Measurements from ENCODE around the gene C5AR2.

The C5AR2 gene

DNA sequence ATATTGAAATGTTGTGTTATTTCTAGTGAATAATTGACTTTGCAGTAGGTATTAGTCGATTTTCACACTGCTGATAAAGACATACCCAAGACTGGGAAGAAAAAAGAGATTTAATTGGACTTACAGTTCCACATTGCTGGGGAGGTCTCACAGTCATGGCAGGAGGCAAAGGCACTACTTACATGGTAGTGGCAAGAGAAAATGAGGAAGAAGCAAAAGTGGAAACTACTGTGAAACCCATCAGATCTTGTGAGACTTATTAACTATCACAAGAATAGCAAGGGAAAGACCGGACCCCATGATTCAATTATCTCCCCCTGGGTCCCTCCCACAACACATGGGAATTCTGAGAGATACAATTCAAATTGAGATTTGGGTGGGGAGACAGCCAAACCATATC, 9.9 kb upstream of the C5AR2 start:
- Histone ChIP-seq H3K27me3 (ENCODE audit: insufficient read depth, low read length) (peaks cover 16% of the 10 kb centered on the region; the same call in 1 of the 2 replicates), H3K4me3 (ENCODE audit: low read depth, low read length, poor library complexity, severe bottlenecking) (no peak overlapping the region), H3K79me2 (ENCODE audit: insufficient read depth, low read length) (no peaks in the 10 kb centered on the region), H4K20me1 (ENCODE audit: insufficient read depth, low read length) (no peaks in the 10 kb centered on the region), H3K9me3 (ENCODE audit: low read length) (0 out of 2 replicates have a peak, but pooled peaks cover 3% of the 10 kb centered on the region), H3K4me1 (ENCODE audit: insufficient read depth, low read length, severe bottlenecking) (no peaks in the 10 kb centered on the region), H2AFZ (ENCODE audit: low read length) (no peak overlapping the region), H3K9me2 (ENCODE audit: low read depth, low read length) (no peaks in the 10 kb centered on the region), H3K27ac (ENCODE audit: low read depth, low read length, poor library complexity, severe bottlenecking) (no peak overlapping the region), H3K4me2 (ENCODE audit: low read length) (no peak overlapping the region), H3K36me3 (ENCODE audit: insufficient read depth, low read length) (no peaks in the 10 kb centered on the region), H3K9ac (ENCODE audit: low read length) (no peak overlapping the region), H3F3A (ENCODE audit: insufficient read depth, low read length) (no peaks in the 10 kb centered on the region)
- TF ChIP-seq EZH2 (IDR thresholded peaks at IDR 0.05; ENCODE audit: borderline replicate concordance, low read length) = no peak
- TF ChIP-seq, protein P1, sequence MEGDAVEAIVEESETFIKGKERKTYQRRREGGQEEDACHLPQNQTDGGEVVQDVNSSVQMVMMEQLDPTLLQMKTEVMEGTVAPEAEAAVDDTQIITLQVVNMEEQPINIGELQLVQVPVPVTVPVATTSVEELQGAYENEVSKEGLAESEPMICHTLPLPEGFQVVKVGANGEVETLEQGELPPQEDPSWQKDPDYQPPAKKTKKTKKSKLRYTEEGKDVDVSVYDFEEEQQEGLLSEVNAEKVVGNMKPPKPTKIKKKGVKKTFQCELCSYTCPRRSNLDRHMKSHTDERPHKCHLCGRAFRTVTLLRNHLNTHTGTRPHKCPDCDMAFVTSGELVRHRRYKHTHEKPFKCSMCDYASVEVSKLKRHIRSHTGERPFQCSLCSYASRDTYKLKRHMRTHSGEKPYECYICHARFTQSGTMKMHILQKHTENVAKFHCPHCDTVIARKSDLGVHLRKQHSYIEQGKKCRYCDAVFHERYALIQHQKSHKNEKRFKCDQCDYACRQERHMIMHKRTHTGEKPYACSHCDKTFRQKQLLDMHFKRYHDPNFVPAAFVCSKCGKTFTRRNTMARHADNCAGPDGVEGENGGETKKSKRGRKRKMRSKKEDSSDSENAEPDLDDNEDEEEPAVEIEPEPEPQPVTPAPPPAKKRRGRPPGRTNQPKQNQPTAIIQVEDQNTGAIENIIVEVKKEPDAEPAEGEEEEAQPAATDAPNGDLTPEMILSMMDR (IDR thresholded peaks at IDR 0.05; ENCODE audit: low read length) = no peak

DNA sequence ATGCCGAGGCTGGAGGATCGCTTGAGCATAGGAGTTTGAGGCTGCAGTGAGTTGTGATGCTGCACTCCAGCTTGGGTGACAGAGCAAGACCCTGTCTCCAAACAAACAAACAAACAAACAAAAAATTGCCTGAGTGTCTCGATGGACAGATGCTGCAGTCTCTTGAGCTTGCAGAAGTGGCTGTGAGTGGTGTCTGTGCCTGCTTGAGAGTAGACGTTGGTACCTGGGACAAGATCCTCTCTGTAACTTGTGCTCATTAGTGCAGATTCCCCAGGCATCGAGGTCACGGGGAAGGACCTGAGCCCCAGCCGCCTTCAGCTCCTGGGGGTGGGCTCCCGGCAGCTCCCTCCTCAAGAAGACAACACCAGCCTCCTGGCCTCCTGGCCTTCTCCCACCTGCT, 8.6 kb upstream of the C5AR2 start:
- TF ChIP-seq, protein P1 (IDR thresholded peaks at IDR 0.05; ENCODE audit: low read length) = no peak
- no peak for TF ChIP-seq EZH2 (IDR thresholded peaks at IDR 0.05; ENCODE audit: borderline replicate concordance, low read length)
- Histone ChIP-seq H3K9me3 (ENCODE audit: low read length) (0 out of 2 replicates have a peak, but pooled peaks cover 3% of the 10 kb centered on the region), H3K79me2 (ENCODE audit: insufficient read depth, low read length) (no peaks in the 10 kb centered on the region), H3K4me1 (ENCODE audit: insufficient read depth, low read length, severe bottlenecking) (no peaks in the 10 kb centered on the region), H3K9me2 (ENCODE audit: low read depth, low read length) (no peaks in the 10 kb centered on the region), H3K4me3 (ENCODE audit: low read depth, low read length, poor library complexity, severe bottlenecking) (no peak overlapping the region), H3K36me3 (ENCODE audit: insufficient read depth, low read length) (no peaks in the 10 kb centered on the region), H4K20me1 (ENCODE audit: insufficient read depth, low read length) (no peaks in the 10 kb centered on the region), H3K27me3 (ENCODE audit: insufficient read depth, low read length) (peaks cover 16% of the 10 kb centered on the region; the same call in 1 of the 2 replicates), H2AFZ (ENCODE audit: low read length) (no peak overlapping the region), H3K4me2 (ENCODE audit: low read length) (no peak overlapping the region), H3F3A (ENCODE audit: insufficient read depth, low read length) (no peaks in the 10 kb centered on the region), H3K9ac (ENCODE audit: low read length) (no peak overlapping the region), H3K27ac (ENCODE audit: low read depth, low read length, poor library complexity, severe bottlenecking) (no peak overlapping the region)

DNA sequence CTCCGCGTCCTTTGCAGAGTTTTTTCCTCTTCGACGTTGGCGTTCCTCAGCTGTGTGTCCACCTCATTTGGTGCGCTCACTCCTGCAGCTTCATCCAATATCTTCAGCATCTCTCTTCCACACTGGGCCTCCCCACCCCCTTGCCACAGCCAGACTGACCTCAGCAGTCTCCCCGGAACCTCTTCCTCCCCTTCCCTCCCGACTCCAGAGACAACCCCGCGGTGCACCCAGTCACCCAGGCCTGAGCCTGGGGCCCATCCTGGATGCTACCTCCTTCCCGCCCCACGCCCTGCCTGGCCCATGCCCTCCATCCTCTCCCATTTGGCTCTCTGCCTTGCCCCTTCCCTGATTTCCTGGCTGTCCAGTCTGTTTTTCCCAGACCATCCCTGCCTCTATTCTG, 8.1 kb upstream of the C5AR2 start:
- H3K27ac ChIP-seq (ENCODE audit: low read depth, low read length, poor library complexity, severe bottlenecking) = no peak overlapping the region
- H3K36me3 ChIP-seq (ENCODE audit: insufficient read depth, low read length) = no peaks in the 10 kb centered on the region
- H3K4me3 ChIP-seq (ENCODE audit: low read depth, low read length, poor library complexity, severe bottlenecking) = no peak overlapping the region
- H2AFZ ChIP-seq (ENCODE audit: low read length) = no peak overlapping the region
- no peak overlapping the region for H3K9ac ChIP-seq (ENCODE audit: low read length)
- peaks cover 16% of the 10 kb centered on the region; the same call in 1 of the 2 replicates for H3K27me3 ChIP-seq (ENCODE audit: insufficient read depth, low read length)
- 0 out of 2 replicates have a peak, but pooled peaks cover 3% of the 10 kb centered on the region for H3K9me3 ChIP-seq (ENCODE audit: low read length)
- no peaks in the 10 kb centered on the region for H3F3A ChIP-seq (ENCODE audit: insufficient read depth, low read length)
- no peaks in the 10 kb centered on the region for H3K4me1 ChIP-seq (ENCODE audit: insufficient read depth, low read length, severe bottlenecking)
- TF ChIP-seq, protein P1 (IDR thresholded peaks at IDR 0.05; ENCODE audit: low read length) = no peak
- TF ChIP-seq EZH2 (IDR thresholded peaks at IDR 0.05; ENCODE audit: borderline replicate concordance, low read length) = no peak
- no peak overlapping the region for H3K4me2 ChIP-seq (ENCODE audit: low read length)
- no peaks in the 10 kb centered on the region for H3K79me2 ChIP-seq (ENCODE audit: insufficient read depth, low read length)
- no peaks in the 10 kb centered on the region for H3K9me2 ChIP-seq (ENCODE audit: low read depth, low read length)
- H4K20me1 ChIP-seq (ENCODE audit: insufficient read depth, low read length) = no peaks in the 10 kb centered on the region

Data from OCI-LY1 (cell line).